DOHH2 (cell line): ENCODE data around the gene VEGFA.

Experiments
- H3F3A ChIP-seq: fragments of 200-600 bp; sonication (generic), shearing (Covaris generic); 2 replicates; pipeline ENCODE4 v1.6.0; 2016; ENCODE audit warnings: antibody characterized with exemption, mild to moderate bottlenecking; ENCODE audit not compliant: control insufficient read depth, insufficient read depth
- H3K27ac ChIP-seq: fragments of 200-600 bp; sonication (generic); 2 replicates; pipeline ENCODE4 v1.5.1; 2014; ENCODE audit warnings: low read depth, mild to moderate bottlenecking, low read length, moderate library complexity
- H3K27me3 ChIP-seq: fragments of 200-600 bp; sonication (generic); 2 replicates; pipeline ENCODE4 v1.6.1; 2014; ENCODE audit warnings: mild to moderate bottlenecking, low read length, mixed read lengths; ENCODE audit not compliant: control insufficient read depth
- H3K36me3 ChIP-seq: fragments of 200-600 bp; sonication (generic); 2 replicates; pipeline ENCODE4 v1.6.1; 2014; ENCODE audit warnings: mild to moderate bottlenecking, low read length, moderate library complexity, mixed read lengths; ENCODE audit not compliant: control insufficient read depth
- H3K4me1 ChIP-seq: fragments of 200-600 bp; sonication (generic); 2 replicates; pipeline ENCODE4 v1.6.1; 2014; ENCODE audit warnings: mild to moderate bottlenecking, low read length, mixed read lengths; ENCODE audit not compliant: control insufficient read depth
- H3K4me2 ChIP-seq: fragments of 200-600 bp; sonication (generic); 2 replicates; pipeline ENCODE4 v1.6.0; 2014; ENCODE audit warnings: mild to moderate bottlenecking, low read length, moderate library complexity
- H3K4me3 ChIP-seq: fragments of 200-600 bp; sonication (generic); 2 replicates; pipeline ENCODE4 v1.5.1; 2014; ENCODE audit warnings: mild to moderate bottlenecking, low read length, mixed read lengths
- H3K79me2 ChIP-seq: fragments of 200-600 bp; sonication (generic); 2 replicates; pipeline ENCODE4 v1.6.1; 2014; ENCODE audit warnings: mild to moderate bottlenecking, low read length, mixed read lengths; ENCODE audit not compliant: control insufficient read depth
- H3K9me2 ChIP-seq: fragments of 200-600 bp; sonication (generic); replicated peaks from 2 replicates; pipeline ENCODE4 v1.6.1; 2014; ENCODE audit warnings: mild to moderate bottlenecking, low read length, mixed read lengths; ENCODE audit not compliant: control insufficient read depth
- H3K9me3 ChIP-seq: fragments of 200-600 bp; sonication (generic); 2 replicates; pipeline ENCODE4 v1.6.1; 2014; ENCODE audit warnings: antibody characterized with exemption, low read length, mixed read lengths; ENCODE audit not compliant: control insufficient read depth, insufficient read depth
- H4K20me1 ChIP-seq: fragments of 200-600 bp; sonication (generic); 2 replicates; pipeline ENCODE4 v1.6.0; 2014; ENCODE audit warnings: low read depth, mild to moderate bottlenecking, antibody characterized with exemption, low read length, moderate library complexity; ENCODE audit not compliant: control insufficient read depth, insufficient read depth
- CTCF ChIP-seq: fragments of 200-600 bp; sonication (generic); IDR thresholded peaks from one replicate; pipeline ENCODE4 v1.5.1; 2014; ENCODE audit warnings: antibody characterized with exemption, mild to moderate bottlenecking, low read depth, low read length; ENCODE audit not compliant: poor library complexity, severe bottlenecking
- EZH2phosphoT487 ChIP-seq: fragments of 200-600 bp; sonication (generic); IDR thresholded peaks from 2 replicates; pipeline ENCODE4 v1.6.1; 2017; ENCODE audit warnings: borderline replicate concordance, mild to moderate bottlenecking, antibody characterized with exemption, low read length, moderate library complexity, mixed read lengths

The VEGFA gene

GRCh38 chr6:43765776-43766499 is 4.1 kb upstream of the VEGFA start:
- no peak for TF ChIP-seq CTCF
- no peak for TF ChIP-seq EZH2phosphoT487
- Histone ChIP-seq H3K4me1 (peaks cover 6% of the 10 kb centered on the region), H3K79me2 (peaks cover 9% of the 10 kb centered on the region), H3F3A (peaks cover 2% of the 10 kb centered on the region; the same call in 1 of the 2 replicates), H3K9me2 (no peaks in the 10 kb centered on the region), H3K4me2 (no peak overlapping the region), H3K4me3 (no peak overlapping the region), H3K27me3 (peaks cover 42% of the 10 kb centered on the region), H3K36me3 (peaks cover 4% of the 10 kb centered on the region; the same call in 1 of the 2 replicates), H3K9me3 (no peaks in the 10 kb centered on the region), H3K27ac (no peak overlapping the region), H4K20me1 (no peaks in the 10 kb centered on the region)

- Histone ChIP-seq H3K27ac (no peak overlapping the region), H3K36me3 (peaks cover 9% of the 10 kb centered on the region), H3F3A (peaks cover 2% of the 10 kb centered on the region; the same call in 1 of the 2 replicates), H3K4me1 (peaks cover 6% of the 10 kb centered on the region), H3K9me3 (no peaks in the 10 kb centered on the region), H4K20me1 (no peaks in the 10 kb centered on the region), H3K79me2 (peaks cover 15% of the 10 kb centered on the region), H3K4me2 (no peak overlapping the region), H3K27me3 (peaks cover 37% of the 10 kb centered on the region), H3K9me2 (no peaks in the 10 kb centered on the region), H3K4me3 (no peak overlapping the region)
- TF ChIP-seq EZH2phosphoT487 (no peak), CTCF (no peak)
Observed at GRCh38 chr6:43766500-43766853, 3.5 kb upstream of the VEGFA start.

GRCh38 chr6:43766964-43767461 is 3.0 kb upstream of the VEGFA start:
- TF ChIP-seq CTCF, result no peak
- Histone ChIP-seq H3K9me3 (no peaks in the 10 kb centered on the region), H3K9me2 (no peaks in the 10 kb centered on the region), H3K4me1 (peaks cover 7% of the 10 kb centered on the region), H3F3A (peaks cover 2% of the 10 kb centered on the region; the same call in 1 of the 2 replicates), H3K27ac (no peak overlapping the region), H3K4me3 (no peak overlapping the region), H3K27me3 (peaks cover 32% of the 10 kb centered on the region), H3K4me2 (no peak overlapping the region), H3K79me2 (peaks cover 20% of the 10 kb centered on the region), H4K20me1 (no peaks in the 10 kb centered on the region), H3K36me3 (peaks cover 12% of the 10 kb centered on the region)
